Measurements from ENCODE around the gene METTL2B.
A peak's percentile ranks its signal among the peaks of the same experiment; 100 is the strongest.
"Not testable (repeated sequence)": the region's sequence is repeated elsewhere in the genome, so short reads cannot be mapped to it uniquely, and the experiment has no call there.

METTL2B gene

GRCh38 chr7:128497405-128497804 lies 20.9 kb downstream of the METTL2B start:
- no peak overlapping the region for H3K27ac ChIP-seq
- no peak for TF ChIP-seq ZFX (IDR thresholded peaks at IDR 0.05)
- TF ChIP-seq CTCF (conservative IDR thresholded peaks at IDR 0.05): no peak

GRCh38 chr7:128505416-128505815 lies 28.9 kb downstream of the METTL2B start:
- not testable (repeated sequence) for H3K27ac ChIP-seq

GRCh38 chr7:128506819-128507218 lies 30.3 kb downstream of the METTL2B start:
- not testable (repeated sequence) for H3K27ac ChIP-seq

- not testable (repeated sequence) for H3K27ac ChIP-seq
These were observed 30.9 kb downstream of the METTL2B start for GRCh38 chr7:128507321-128507993.

- H3K27ac ChIP-seq: not testable (repeated sequence)
These were observed 35.1 kb downstream of the METTL2B start for GRCh38 chr7:128511692-128512091.

GRCh38 chr7:128515232-128515631 lies 38.7 kb downstream of the METTL2B start:
- H3K27ac ChIP-seq: not testable (repeated sequence)

GRCh38 chr7:128517023-128517422 lies 40.5 kb downstream of the METTL2B start:
- H3K27ac ChIP-seq: not testable (repeated sequence)

- not testable (repeated sequence) for H3K27ac ChIP-seq
These were observed 46.8 kb downstream of the METTL2B start for GRCh38 chr7:128523226-128523931.

GRCh38 chr7:128523932-128524524 lies 47.5 kb downstream of the METTL2B start:
- not testable (repeated sequence) for H3K27ac ChIP-seq

- H3K27ac ChIP-seq: not testable (repeated sequence)
These were observed 49.0 kb downstream of the METTL2B start for GRCh38 chr7:128525584-128525983.

- H3K27ac ChIP-seq: not testable (repeated sequence)
These were observed 49.5 kb downstream of the METTL2B start for GRCh38 chr7:128526062-128526466.

- H3K27ac ChIP-seq: not testable (repeated sequence)
These were observed 52.6 kb downstream of the METTL2B start for GRCh38 chr7:128529191-128529590.

- H3K27ac ChIP-seq: peak overlapping the region; percentile 90
These were observed 53.7 kb downstream of the METTL2B start for GRCh38 chr7:128530121-128530854.

GRCh38 chr7:128530855-128531104 lies 54.2 kb downstream of the METTL2B start:
- TF ChIP-seq ZFX (IDR thresholded peaks at IDR 0.05) (no peak), CTCF (conservative IDR thresholded peaks at IDR 0.05) (no peak)
- H3K27ac ChIP-seq: peak overlapping the region; percentile 90
